Fibroblast of peridontal ligament (primary cell): ENCODE data around the gene SLC35E1.

ENCODE experiments used
- DNase-seq: peaks from one replicate; pipeline ENCODE4 v3.0.0-alpha.2; 2010; ENCODE audit errors: extremely low read depth

SLC35E1 gene

DNA sequence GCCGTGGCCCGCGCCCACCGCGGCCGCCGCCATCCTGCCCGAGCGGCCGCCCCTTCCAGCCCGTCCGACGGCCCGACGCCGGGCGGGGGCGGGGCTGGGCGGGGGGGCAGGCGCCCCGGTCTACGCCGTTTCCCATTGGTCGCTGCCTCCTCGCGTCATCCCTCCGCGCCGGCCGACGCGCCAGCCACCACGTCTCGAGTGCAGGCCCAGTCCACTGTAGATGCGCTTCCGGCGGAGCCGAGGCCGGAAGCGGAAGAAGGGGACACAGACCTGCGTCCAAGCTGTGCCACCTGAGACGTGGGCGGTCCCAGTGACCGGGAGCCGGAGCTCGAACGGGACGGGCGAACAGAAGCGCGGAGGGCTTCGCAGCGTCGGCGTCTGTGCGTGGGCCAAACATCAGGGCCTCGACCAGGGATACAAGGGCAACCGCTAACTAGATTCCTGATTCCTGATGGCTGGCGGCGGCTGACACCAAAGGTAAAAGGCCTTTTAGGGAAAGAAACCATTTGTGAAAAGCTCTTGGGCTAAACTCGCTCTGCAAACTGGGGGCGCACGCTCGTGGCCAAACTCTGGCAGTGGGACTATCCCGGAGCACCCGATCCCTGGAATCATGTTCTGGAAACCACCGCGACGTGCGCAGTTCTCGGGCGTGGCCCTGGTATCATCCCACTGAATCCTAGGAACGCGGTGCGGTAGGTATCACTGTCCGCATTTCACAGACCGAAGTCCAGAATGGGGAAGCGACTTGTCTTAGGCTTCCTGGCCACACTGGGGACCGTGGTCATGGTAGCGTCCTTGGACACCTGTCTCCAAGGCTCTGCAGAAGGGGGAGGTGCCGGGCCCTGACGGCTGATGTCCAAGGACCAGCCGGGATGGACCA is at the start of gene SLC35E1:
TSS of gene SLC35E1 (minus strand) at position 84 of the 880 bp plus-strand sequence. CDS start at position 33, 51 bp downstream.
- DNase-seq = peak; percentile 88

GRCh38 chr19:16621165-16621800 is 49.1 kb upstream of the SLC35E1 start:
- no peak for DNase-seq

- DNase-seq = no peak
These were observed 48.4 kb upstream of the SLC35E1 start for GRCh38 chr19:16620584-16620983.

- DNase-seq = no peak
These were observed 47.8 kb upstream of the SLC35E1 start for GRCh38 chr19:16620018-16620417.

GRCh38 chr19:16619457-16619856 is 47.2 kb upstream of the SLC35E1 start:
- DNase-seq = no peak

GRCh38 chr19:16618248-16618647 is 46.0 kb upstream of the SLC35E1 start:
- no peak for DNase-seq

DNA sequence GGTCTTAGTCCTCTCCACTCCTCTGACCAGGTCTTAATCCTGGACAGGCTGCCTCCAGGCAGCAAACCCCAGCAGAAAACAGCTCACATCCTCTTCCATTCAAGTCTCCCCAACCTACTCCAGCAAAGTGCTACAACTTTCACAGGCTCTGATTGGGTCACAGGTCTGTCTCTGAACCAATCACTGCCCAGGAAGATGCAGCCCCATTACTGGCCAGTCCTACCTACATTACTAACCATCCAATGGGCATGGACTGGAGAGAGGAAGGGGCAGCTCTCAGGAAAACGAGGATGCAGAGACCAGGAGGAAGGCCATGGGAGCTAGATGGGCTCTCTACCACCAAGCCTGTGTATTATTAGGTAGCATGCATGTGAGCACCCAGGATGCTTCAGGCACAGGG is 43.6 kb upstream of the SLC35E1 start:
- DNase-seq = no peak

- no peak for DNase-seq
These were observed 42.7 kb upstream of the SLC35E1 start for GRCh38 chr19:16614941-16615340.

- no peak for DNase-seq
These were observed 41.6 kb upstream of the SLC35E1 start for GRCh38 chr19:16613841-16614240.

DNA sequence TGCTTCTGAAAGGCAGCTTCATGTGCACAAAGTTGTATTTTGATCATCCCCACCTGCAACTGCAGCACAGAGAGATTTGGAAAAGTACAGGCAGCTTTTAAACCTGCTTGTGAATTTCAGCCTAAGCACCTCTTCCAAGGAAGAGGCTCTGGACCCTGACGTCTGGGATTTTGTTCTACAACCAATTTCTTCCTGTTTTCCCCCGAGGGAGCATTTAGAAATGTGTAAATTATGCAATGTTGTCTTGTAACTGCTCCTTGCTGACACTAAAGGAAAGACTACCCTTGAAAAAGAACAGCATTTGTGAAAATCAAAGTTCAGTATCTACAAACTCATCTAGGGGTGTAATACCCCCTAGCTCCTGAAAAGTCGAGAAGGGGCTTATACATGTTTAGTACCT is 40.4 kb upstream of the SLC35E1 start:
- no peak for DNase-seq

GRCh38 chr19:16611121-16611520 is 38.9 kb upstream of the SLC35E1 start:
- DNase-seq = no peak

DNA sequence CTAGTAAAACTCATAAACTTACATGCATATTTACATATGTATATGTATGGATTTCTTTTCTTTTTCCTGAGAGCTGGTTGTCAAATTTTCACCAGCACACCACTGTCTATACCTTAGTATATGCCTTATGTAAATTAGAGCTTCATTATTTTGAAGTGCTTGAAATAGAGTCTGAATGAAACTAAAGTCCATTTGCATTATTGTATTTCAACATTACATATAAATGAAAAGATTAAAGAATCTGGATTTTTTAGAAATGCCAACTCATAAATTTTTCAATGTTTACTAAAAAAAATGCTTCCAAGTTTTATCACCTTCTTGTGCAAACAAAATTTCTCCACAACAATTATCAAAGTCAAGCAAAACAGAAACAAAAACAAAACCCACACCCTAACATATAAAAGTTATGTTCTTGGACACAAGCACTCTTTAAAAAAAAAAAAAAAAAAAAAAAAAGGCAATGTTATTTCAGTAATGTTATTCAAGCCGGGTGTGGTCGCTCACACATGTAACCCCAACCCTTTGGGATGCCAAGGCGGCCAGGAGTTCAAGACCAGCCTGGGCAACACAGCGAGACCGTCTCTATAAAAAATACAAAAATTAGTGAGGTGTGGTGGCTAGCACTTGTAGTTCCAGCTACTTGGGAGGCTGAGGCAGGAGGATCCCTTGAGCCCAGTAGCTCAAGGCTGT is 37.4 kb upstream of the SLC35E1 start:
- no peak for DNase-seq

GRCh38 chr19:16608290-16608739 is 36.1 kb upstream of the SLC35E1 start:
- peak; percentile 85 for DNase-seq

GRCh38 chr19:16607819-16608218 is 35.6 kb upstream of the SLC35E1 start:
- no peak for DNase-seq

DNA sequence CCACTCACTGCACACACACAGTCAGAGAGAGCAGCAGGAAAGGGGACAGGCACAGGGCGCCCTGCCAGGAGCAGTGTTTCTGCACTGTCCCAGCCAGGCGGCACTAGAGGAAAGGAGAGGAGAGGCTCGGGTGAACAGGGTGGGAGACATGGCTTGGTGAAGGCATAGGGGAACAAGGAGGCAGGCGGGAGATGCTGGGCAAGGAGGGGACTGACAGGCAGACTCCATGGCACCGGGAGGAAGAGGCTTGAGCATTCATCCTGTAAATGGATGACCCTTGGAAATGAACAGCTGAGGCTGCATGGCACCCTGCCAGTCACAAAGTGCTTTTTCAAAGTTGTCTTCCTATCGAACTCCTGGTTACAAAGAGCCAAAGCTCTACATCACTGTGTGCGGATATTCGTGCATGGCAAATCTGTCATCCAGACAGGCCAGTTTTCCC is 33.4 kb upstream of the SLC35E1 start:
- no peak for DNase-seq

- DNase-seq = no peak
These were observed 32.9 kb upstream of the SLC35E1 start for GRCh38 chr19:16605115-16605514.

GRCh38 chr19:16604615-16605014 is 32.4 kb upstream of the SLC35E1 start:
- DNase-seq = no peak

- DNase-seq = no peak
These were observed 30.9 kb upstream of the SLC35E1 start for GRCh38 chr19:16603090-16603489.

GRCh38 chr19:16601378-16602052 is 29.3 kb upstream of the SLC35E1 start:
- DNase-seq = no peak

DNA sequence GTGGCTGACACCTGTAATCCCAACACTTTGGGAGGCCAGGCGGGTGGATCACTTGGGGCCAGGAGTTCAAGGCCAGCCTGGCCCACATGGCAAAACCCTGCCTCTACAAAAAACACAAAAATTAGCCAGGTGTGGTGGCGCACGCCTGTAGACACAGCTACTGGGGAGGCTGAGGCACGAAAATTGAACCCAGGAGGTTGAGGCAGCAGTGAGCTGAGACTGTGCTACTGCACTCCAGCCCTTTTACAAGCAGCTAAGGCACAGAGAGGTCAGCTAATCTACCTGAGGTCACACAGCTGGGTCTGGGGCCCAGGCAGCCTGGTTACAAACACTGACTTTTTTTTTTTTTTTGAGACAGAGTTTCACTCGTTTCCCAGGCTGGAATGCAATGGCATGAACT is 28.6 kb upstream of the SLC35E1 start:
- no peak for DNase-seq

GRCh38 chr19:16599655-16600346 is 27.6 kb upstream of the SLC35E1 start:
- no peak for DNase-seq
